ENCODE results near the gene FRMD1. TPM values are rescaled to one million over a fixed set of nuclear protein-coding genes. Genes with fewer than 3 reads are reported as not detected.

Gene FRMD1
- total RNA-seq, 1 experiment from 2014 or later, result not detected

- Histone ChIP-seq H3K27ac (no peak overlapping the region), H3K9me3 (replicated peaks) (no peaks in the 10 kb centered on the region), H3K4me3 (no peak overlapping the region), H3K36me3 (no peaks in the 10 kb centered on the region), H3K27me3 (peaks cover 13% of the 10 kb centered on the region; the same call in 1 of the 2 replicates), H3K4me1 (peaks cover 3% of the 10 kb centered on the region; the same call in 1 of the 2 replicates)
- DNase-seq, result no peak
Observed at GRCh38 chr6:168093634-168094033, 14.6 kb upstream of the FRMD1 start.

GRCh38 chr6:168093071-168093505 is 14.1 kb upstream of the FRMD1 start:
- no peaks in the 10 kb centered on the region for H3K36me3 ChIP-seq
- peaks cover 6% of the 10 kb centered on the region; the same call in 1 of the 2 replicates for H3K4me1 ChIP-seq
- DNase-seq, result no peak
- H3K4me3 ChIP-seq, result no peak overlapping the region
- H3K27me3 ChIP-seq, result peaks cover 9% of the 10 kb centered on the region; the same call in 1 of the 2 replicates
- H3K27ac ChIP-seq, result no peak overlapping the region
- H3K9me3 ChIP-seq (replicated peaks), result no peaks in the 10 kb centered on the region

GRCh38 chr6:168092541-168092940 is 13.5 kb upstream of the FRMD1 start:
- Histone ChIP-seq H3K4me1 (peaks cover 6% of the 10 kb centered on the region; the same call in 1 of the 2 replicates), H3K9me3 (replicated peaks) (no peaks in the 10 kb centered on the region), H3K27ac (no peak overlapping the region), H3K36me3 (no peaks in the 10 kb centered on the region), H3K4me3 (no peak overlapping the region), H3K27me3 (0 out of 2 replicates have a peak, but pooled peaks cover 8% of the 10 kb centered on the region)
- DNase-seq, result no peak

GRCh38 chr6:168091381-168092264 is 12.6 kb upstream of the FRMD1 start:
- Histone ChIP-seq H3K4me1 (peaks cover 6% of the 10 kb centered on the region; the same call in 1 of the 2 replicates), H3K9me3 (replicated peaks) (no peaks in the 10 kb centered on the region), H3K27ac (no peak overlapping the region), H3K4me3 (no peak overlapping the region), H3K36me3 (no peaks in the 10 kb centered on the region), H3K27me3 (0 out of 2 replicates have a peak, but pooled peaks cover 8% of the 10 kb centered on the region)
- no peak for DNase-seq

GRCh38 chr6:168090706-168091105 is 11.7 kb upstream of the FRMD1 start:
- peaks cover 6% of the 10 kb centered on the region; the same call in 1 of the 2 replicates for H3K4me1 ChIP-seq
- no peaks in the 10 kb centered on the region for H3K36me3 ChIP-seq
- DNase-seq, result no peak
- no peaks in the 10 kb centered on the region for H3K9me3 ChIP-seq (replicated peaks)
- H3K27ac ChIP-seq, result no peak overlapping the region
- no peak overlapping the region for H3K4me3 ChIP-seq
- 0 out of 2 replicates have a peak, but pooled peaks cover 8% of the 10 kb centered on the region for H3K27me3 ChIP-seq

GRCh38 chr6:168090064-168090690 is 11.2 kb upstream of the FRMD1 start:
- no peak for DNase-seq
- Histone ChIP-seq H3K4me1 (peaks cover 6% of the 10 kb centered on the region; the same call in 1 of the 2 replicates), H3K27me3 (0 out of 2 replicates have a peak, but pooled peaks cover 8% of the 10 kb centered on the region), H3K9me3 (replicated peaks) (no peaks in the 10 kb centered on the region), H3K27ac (no peak overlapping the region), H3K4me3 (no peak overlapping the region), H3K36me3 (no peaks in the 10 kb centered on the region)

GRCh38 chr6:168089186-168090063 is 10.4 kb upstream of the FRMD1 start:
- Histone ChIP-seq H3K27me3 (peaks cover 8% of the 10 kb centered on the region; the same call in 1 of the 2 replicates), H3K36me3 (no peaks in the 10 kb centered on the region), H3K4me1 (peaks cover 6% of the 10 kb centered on the region; the same call in 1 of the 2 replicates), H3K4me3 (no peak overlapping the region), H3K9me3 (replicated peaks) (no peaks in the 10 kb centered on the region), H3K27ac (no peak overlapping the region)
- peak in 1 of 2 experiments; percentile 15 for DNase-seq

GRCh38 chr6:168088161-168089053 is 9.4 kb upstream of the FRMD1 start:
- Histone ChIP-seq H3K9me3 (replicated peaks) (no peaks in the 10 kb centered on the region), H3K36me3 (no peaks in the 10 kb centered on the region), H3K4me3 (no peak overlapping the region), H3K4me1 (peaks cover 6% of the 10 kb centered on the region; the same call in 1 of the 2 replicates), H3K27ac (no peak overlapping the region), H3K27me3 (peaks cover 16% of the 10 kb centered on the region)
- DNase-seq, result peak; percentile 74 to 75

GRCh38 chr6:168087436-168088160 is 8.6 kb upstream of the FRMD1 start:
- Histone ChIP-seq H3K9me3 (replicated peaks) (no peaks in the 10 kb centered on the region), H3K36me3 (no peaks in the 10 kb centered on the region), H3K4me1 (peaks cover 6% of the 10 kb centered on the region; the same call in 1 of the 2 replicates), H3K27me3 (peaks cover 19% of the 10 kb centered on the region), H3K27ac (no peak overlapping the region), H3K4me3 (no peak overlapping the region)
- DNase-seq, result no peak

GRCh38 chr6:168086616-168087015 is 7.6 kb upstream of the FRMD1 start:
- Histone ChIP-seq H3K4me3 (no peak overlapping the region), H3K4me1 (peaks cover 6% of the 10 kb centered on the region; the same call in 1 of the 2 replicates), H3K36me3 (no peaks in the 10 kb centered on the region), H3K27me3 (peaks cover 19% of the 10 kb centered on the region), H3K9me3 (replicated peaks) (no peaks in the 10 kb centered on the region), H3K27ac (no peak overlapping the region)
- no peak for DNase-seq

- peaks cover 6% of the 10 kb centered on the region; the same call in 1 of the 2 replicates for H3K4me1 ChIP-seq
- no peak for DNase-seq
- no peak overlapping the region for H3K27ac ChIP-seq
- H3K27me3 ChIP-seq, result peaks cover 19% of the 10 kb centered on the region
- no peaks in the 10 kb centered on the region for H3K36me3 ChIP-seq
- no peak overlapping the region for H3K4me3 ChIP-seq
- no peaks in the 10 kb centered on the region for H3K9me3 ChIP-seq (replicated peaks)
Observed at GRCh38 chr6:168086066-168086465, 7.1 kb upstream of the FRMD1 start.

- DNase-seq, result no peak
- Histone ChIP-seq H3K4me1 (peaks cover 6% of the 10 kb centered on the region; the same call in 1 of the 2 replicates), H3K36me3 (no peaks in the 10 kb centered on the region), H3K27ac (no peak overlapping the region), H3K9me3 (replicated peaks) (no peaks in the 10 kb centered on the region), H3K4me3 (no peak overlapping the region), H3K27me3 (peaks cover 21% of the 10 kb centered on the region)
Observed at GRCh38 chr6:168084465-168085160, 5.6 kb upstream of the FRMD1 start.
